Measurements from ENCODE around the gene KREMEN1.

DNA sequence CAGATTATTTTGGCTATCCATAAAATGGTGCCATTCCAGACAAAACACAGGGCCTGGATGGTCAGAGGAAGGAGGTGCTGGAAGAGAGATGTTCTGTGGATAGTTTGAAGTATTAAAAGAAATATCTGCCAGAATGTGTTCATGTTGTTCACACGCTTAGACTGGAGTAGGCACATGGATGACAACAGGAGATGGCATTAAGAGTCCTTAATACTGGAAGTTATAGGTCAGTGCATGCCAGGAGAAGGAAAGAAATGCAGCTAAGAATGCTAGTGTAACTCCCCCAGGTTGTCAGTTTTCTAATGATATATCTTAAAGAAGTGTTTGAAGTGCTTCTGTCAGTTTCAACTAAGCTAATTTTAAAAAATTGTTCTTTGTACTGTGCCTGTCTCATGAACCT is 20.2 kb downstream of the KREMEN1 start:
- no peak for TF ChIP-seq POLR2A (IDR thresholded peaks at IDR 0.05)
- TF ChIP-seq POLR2AphosphoS5 (IDR thresholded peaks at IDR 0.05; ENCODE audit: insufficient read depth in 1 of 2, low read depth in 1 of 2), result no peak
